SU-DHL-6 (cell line): ENCODE data around the gene HSF2BP.
"Not testable (repeated sequence)": the region's sequence is repeated elsewhere in the genome, so short reads cannot be mapped to it uniquely, and the experiment has no call there.

Experiments
- H2AFZ ChIP-seq: fragments of 200-600 bp; sonication (generic); 2 replicates; pipeline ENCODE4 v1.6.1; 2014; ENCODE audit warnings: low read depth, mild to moderate bottlenecking, moderate library complexity, mixed read lengths, antibody characterized with exemption, low read length; ENCODE audit not compliant: severe bottlenecking
- H3F3A ChIP-seq: fragments of 200-600 bp; shearing (Covaris generic); 2 replicates; pipeline ENCODE4 v1.6.0; 2016; ENCODE audit warnings: antibody characterized with exemption, mild to moderate bottlenecking; ENCODE audit not compliant: insufficient read depth
- H3K27ac ChIP-seq: fragments of 200-600 bp; sonication (generic); 2 replicates; pipeline ENCODE4 v1.5.1; 2016; ENCODE audit warnings: low read depth, mild to moderate bottlenecking, low read length, moderate library complexity, mixed read lengths
- H3K27me3 ChIP-seq: fragments of 200-600 bp; sonication (generic), shearing (Covaris generic); 2 replicates; pipeline ENCODE4 v1.6.0; 2014; ENCODE audit warnings: mild to moderate bottlenecking, low read length
- H3K36me3 ChIP-seq: fragments of 200-600 bp; sonication (generic); 2 replicates; pipeline ENCODE4 v1.6.1; 2014; ENCODE audit warnings: mild to moderate bottlenecking, low read length, mixed read lengths
- H3K4me2 ChIP-seq: fragments of 300-600, 200-600 bp; shearing (Covaris generic), sonication (generic); 2 replicates; pipeline ENCODE4 v1.6.0; 2014; ENCODE audit warnings: low read length, low read depth, mild to moderate bottlenecking; ENCODE audit not compliant: poor library complexity, severe bottlenecking
- H3K4me3 ChIP-seq: fragments of 200-600 bp; sonication (generic); 2 replicates; pipeline ENCODE4 v1.5.1; 2014; ENCODE audit warnings: antibody characterized with exemption, low read length, mild to moderate bottlenecking, mixed read lengths; ENCODE audit not compliant: insufficient read depth, poor library complexity, severe bottlenecking
- H3K79me2 ChIP-seq: fragments of 200-600 bp; sonication (generic); 2 replicates; pipeline ENCODE4 v1.6.1; 2014; ENCODE audit warnings: mild to moderate bottlenecking, low read length, moderate library complexity; ENCODE audit not compliant: insufficient read depth
- H3K9ac ChIP-seq: fragments of 200-600 bp; sonication (generic); 2 replicates; pipeline ENCODE4 v1.7.0; 2014; ENCODE audit warnings: mild to moderate bottlenecking, low read length
- H3K9me2 ChIP-seq: fragments of 200-600 bp; sonication (generic); replicated peaks from 2 replicates; pipeline ENCODE4 v1.6.1; 2014; ENCODE audit warnings: low read length; ENCODE audit not compliant: insufficient read depth
- H3K9me3 ChIP-seq: fragments of 200-600 bp; sonication (generic); 2 replicates; pipeline ENCODE4 v1.6.1; 2014; ENCODE audit warnings: low read length, mixed read lengths; ENCODE audit not compliant: insufficient read depth
- H4K20me1 ChIP-seq: fragments of 200-600 bp; sonication (generic); 2 replicates; pipeline ENCODE4 v1.6.1; 2014; ENCODE audit warnings: low read depth, mild to moderate bottlenecking, antibody characterized with exemption, low read length, moderate library complexity, mixed read lengths
- EZH2phosphoT487 ChIP-seq: fragments of 200-600 bp; sonication (generic), shearing (Covaris generic); conservative IDR thresholded peaks from 2 replicates; pipeline ENCODE4 v1.6.1; 2018; ENCODE audit warnings: mild to moderate bottlenecking, antibody characterized with exemption, low read length, moderate library complexity, mixed read lengths
- TF ChIP-seq, protein P1 (sequence below): fragments of 200-600 bp; sonication (generic); IDR thresholded peaks from one replicate; pipeline ENCODE4 v1.5.1; 2017; ENCODE audit warnings: antibody characterized with exemption, mild to moderate bottlenecking, low read length, moderate library complexity; ENCODE audit not compliant: insufficient read depth, poor library complexity, severe bottlenecking

The HSF2BP gene

DNA sequence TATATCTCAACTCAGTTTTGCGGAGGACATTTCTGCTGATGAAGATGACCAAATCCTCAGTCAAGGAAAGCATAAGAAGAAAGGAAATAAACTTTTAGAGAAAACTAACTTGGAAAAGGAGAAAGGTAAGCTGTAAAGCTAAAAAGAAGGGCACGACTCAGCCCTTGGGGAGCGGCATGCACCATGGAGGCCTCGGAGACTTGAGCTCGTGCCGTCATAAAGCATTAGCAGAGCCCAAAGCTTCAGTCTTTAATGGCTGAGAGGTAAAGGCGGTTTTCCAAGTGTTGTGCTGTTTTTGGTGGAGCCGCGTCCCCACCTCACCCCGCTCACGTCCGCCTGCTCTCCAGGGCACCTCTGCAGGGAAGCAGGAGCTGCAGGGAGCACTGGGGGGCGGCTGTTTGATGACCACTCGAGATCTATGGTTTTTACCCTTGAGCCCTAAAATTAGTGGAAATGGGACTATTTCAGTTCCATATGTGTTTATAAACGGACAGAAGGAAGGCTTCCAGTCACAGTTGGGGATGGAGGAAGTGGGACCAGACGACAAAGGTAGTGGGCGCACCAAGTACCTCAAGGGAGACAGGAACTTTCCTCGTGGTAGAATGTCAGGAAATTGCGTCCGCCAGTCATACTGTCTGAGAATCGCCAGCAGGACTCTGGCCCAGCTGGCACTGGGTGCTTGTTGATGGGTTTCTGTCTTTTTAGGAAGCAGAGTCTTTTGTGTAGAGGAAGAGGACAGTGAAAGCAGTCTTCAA lies 27.7 kb upstream of the HSF2BP start:
- TF ChIP-seq, protein P1, sequence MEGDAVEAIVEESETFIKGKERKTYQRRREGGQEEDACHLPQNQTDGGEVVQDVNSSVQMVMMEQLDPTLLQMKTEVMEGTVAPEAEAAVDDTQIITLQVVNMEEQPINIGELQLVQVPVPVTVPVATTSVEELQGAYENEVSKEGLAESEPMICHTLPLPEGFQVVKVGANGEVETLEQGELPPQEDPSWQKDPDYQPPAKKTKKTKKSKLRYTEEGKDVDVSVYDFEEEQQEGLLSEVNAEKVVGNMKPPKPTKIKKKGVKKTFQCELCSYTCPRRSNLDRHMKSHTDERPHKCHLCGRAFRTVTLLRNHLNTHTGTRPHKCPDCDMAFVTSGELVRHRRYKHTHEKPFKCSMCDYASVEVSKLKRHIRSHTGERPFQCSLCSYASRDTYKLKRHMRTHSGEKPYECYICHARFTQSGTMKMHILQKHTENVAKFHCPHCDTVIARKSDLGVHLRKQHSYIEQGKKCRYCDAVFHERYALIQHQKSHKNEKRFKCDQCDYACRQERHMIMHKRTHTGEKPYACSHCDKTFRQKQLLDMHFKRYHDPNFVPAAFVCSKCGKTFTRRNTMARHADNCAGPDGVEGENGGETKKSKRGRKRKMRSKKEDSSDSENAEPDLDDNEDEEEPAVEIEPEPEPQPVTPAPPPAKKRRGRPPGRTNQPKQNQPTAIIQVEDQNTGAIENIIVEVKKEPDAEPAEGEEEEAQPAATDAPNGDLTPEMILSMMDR = no peak
- no peak for TF ChIP-seq EZH2phosphoT487
- no peak overlapping the region for H3K4me2 ChIP-seq
- no peak overlapping the region for H3K27ac ChIP-seq
- H3F3A ChIP-seq = no peaks in the 10 kb centered on the region
- no peak overlapping the region for H3K9ac ChIP-seq
- peaks cover 16% of the 10 kb centered on the region for H3K36me3 ChIP-seq
- no peaks in the 10 kb centered on the region for H3K27me3 ChIP-seq
- H3K79me2 ChIP-seq = no peaks in the 10 kb centered on the region
- H3K9me3 ChIP-seq = no peaks in the 10 kb centered on the region
- no peaks in the 10 kb centered on the region for H4K20me1 ChIP-seq
- H3K9me2 ChIP-seq = no peaks in the 10 kb centered on the region
- no peak overlapping the region for H3K4me3 ChIP-seq
- H2AFZ ChIP-seq = no peak overlapping the region

DNA sequence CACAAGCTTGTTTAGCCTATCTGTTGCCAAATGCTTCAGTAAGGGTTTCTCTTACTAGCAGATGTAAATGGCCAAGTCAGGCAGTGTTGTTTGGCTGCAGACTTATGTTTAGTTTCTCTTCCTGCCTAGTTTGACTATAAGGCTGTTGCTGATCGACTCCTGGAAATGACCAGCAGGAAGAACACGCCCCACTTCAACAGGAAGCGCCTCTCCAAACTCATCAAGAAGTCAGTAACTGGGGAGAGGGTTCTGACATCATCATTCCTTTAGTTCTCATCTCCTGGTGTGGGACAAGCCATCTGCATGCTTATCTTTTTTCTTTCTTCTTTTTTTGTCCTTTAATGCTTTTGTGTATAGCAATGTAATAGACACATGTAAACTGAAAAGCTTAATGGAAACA lies 25.1 kb upstream of the HSF2BP start:
- no peak overlapping the region for H3K4me2 ChIP-seq

DNA sequence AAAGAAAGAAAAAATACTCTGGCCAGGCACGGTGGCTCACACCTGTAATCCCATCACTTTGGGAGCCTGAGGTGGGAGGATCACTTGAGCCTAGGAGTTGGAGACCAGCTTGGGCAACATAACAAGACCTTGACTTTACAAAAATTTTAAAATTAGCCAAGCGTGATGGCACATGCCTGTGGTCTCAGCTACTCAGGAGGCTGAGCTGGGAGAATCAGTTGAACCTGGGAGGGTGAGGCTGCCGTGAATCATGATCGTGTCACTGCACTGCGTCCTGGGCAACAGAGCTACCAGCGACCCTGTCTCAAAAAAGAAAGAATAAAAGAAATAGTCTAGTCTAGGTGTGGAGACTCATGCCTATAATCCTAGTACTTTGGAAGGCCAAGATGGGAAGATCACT lies 22.4 kb upstream of the HSF2BP start:
- H3K4me2 ChIP-seq = no peak overlapping the region
- no peak overlapping the region for H3K27ac ChIP-seq

More for the DNA sequence above, 25.1 kb upstream of the HSF2BP start:
- Histone ChIP-seq H3K4me3 (no peak overlapping the region), H3K36me3 (peaks cover 19% of the 10 kb centered on the region), H3K27ac (no peak overlapping the region), H4K20me1 (no peaks in the 10 kb centered on the region; the same call in 1 of the 2 replicates), H3F3A (no peaks in the 10 kb centered on the region), H3K9me3 (no peaks in the 10 kb centered on the region), H3K9ac (no peak overlapping the region), H3K79me2 (0 out of 2 replicates have a peak, but pooled peaks cover 6% of the 10 kb centered on the region), H3K27me3 (no peaks in the 10 kb centered on the region), H3K9me2 (no peaks in the 10 kb centered on the region), H2AFZ (no peak overlapping the region)
- no peak for TF ChIP-seq EZH2phosphoT487
- TF ChIP-seq, protein P1 = no peak

DNA sequence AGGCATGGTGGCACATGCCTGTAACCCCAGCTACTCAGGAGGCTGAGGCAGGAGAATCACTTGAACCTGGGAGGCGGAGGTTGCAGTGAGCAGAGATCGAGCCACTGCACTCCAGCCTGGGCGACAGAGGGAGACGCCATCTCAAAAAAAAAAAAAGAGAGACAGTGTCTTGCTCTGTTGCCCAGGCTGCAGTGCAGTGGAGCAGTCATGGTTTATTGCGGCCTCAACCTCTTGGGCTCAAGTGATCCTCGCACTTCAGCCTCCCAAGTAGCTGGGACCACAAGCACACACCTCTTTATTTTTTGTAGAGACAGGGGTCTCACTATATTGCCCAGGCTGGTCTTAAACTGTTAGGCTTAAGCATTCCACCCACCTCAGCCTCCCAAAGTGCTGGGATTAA lies 21.1 kb upstream of the HSF2BP start:
- H2AFZ ChIP-seq, H3K27me3 ChIP-seq, H3K9ac ChIP-seq, H3F3A ChIP-seq, H3K9me2 ChIP-seq, H3K4me2 ChIP-seq, H3K9me3 ChIP-seq, H4K20me1 ChIP-seq, H3K27ac ChIP-seq, H3K4me3 ChIP-seq: not testable (repeated sequence)
- Histone ChIP-seq H3K79me2 (0 out of 2 replicates have a peak, but pooled peaks cover 15% of the 10 kb centered on the region), H3K36me3 (peaks cover 24% of the 10 kb centered on the region)

More for the DNA sequence above, 22.4 kb upstream of the HSF2BP start:
- H3K4me3 ChIP-seq = no peak overlapping the region
- 0 out of 2 replicates have a peak, but pooled peaks cover 15% of the 10 kb centered on the region for H3K79me2 ChIP-seq
- H2AFZ ChIP-seq = no peak overlapping the region
- H3F3A ChIP-seq = no peaks in the 10 kb centered on the region
- H4K20me1 ChIP-seq = no peaks in the 10 kb centered on the region; the same call in 1 of the 2 replicates
- H3K36me3 ChIP-seq = peaks cover 25% of the 10 kb centered on the region
- no peaks in the 10 kb centered on the region for H3K27me3 ChIP-seq
- TF ChIP-seq, protein P1 = no peak
- no peak for TF ChIP-seq EZH2phosphoT487
- H3K9ac ChIP-seq = no peak overlapping the region
- H3K9me3 ChIP-seq = no peaks in the 10 kb centered on the region
- no peaks in the 10 kb centered on the region for H3K9me2 ChIP-seq
